Astrocyte of the spinal cord (primary cell): Measurements from ENCODE around the gene MICALL1.

Experiments used
- DNase-seq: peaks from one replicate; pipeline ENCODE4 v3.0.0; 2011; ENCODE audit warnings: low read depth, low spot score
- H3K4me3 ChIP-seq: 2 replicates; pipeline ENCODE4 v1.5.1; 2011; ENCODE audit warnings: low read depth, mild to moderate bottlenecking, low read length, moderate library complexity
- CTCF ChIP-seq: IDR thresholded peaks from 2 replicates; pipeline ENCODE4 v1.5.1; 2012; ENCODE audit warnings: low read depth, mild to moderate bottlenecking, low read length, inconsistent platforms
- in situ Hi-C: cut with HindIII; loops from 2 replicates; pipeline ENCODE4 v1.10.0; 2017; ENCODE audit warnings: low sequenced_read_pairs

The MICALL1 gene

GRCh38 chr22:37983860-37984791, 78.0 kb downstream of the MICALL1 start, which contains the start of gene SOX10:
TSS of gene SOX10 (minus strand) at chr22:37984555. CDS start at chr22:37983784, 771 bp downstream.
- no peak for TF ChIP-seq CTCF
- no peak within 1 kb of the TSS for H3K4me3 ChIP-seq
- in situ Hi-C loops: no loop called here
- DNase-seq: no peak

GRCh38 chr22:37985050-37985585, 79.0 kb downstream of the MICALL1 start:
- DNase-seq: no peak
- in situ Hi-C loops: no loop called here
- H3K4me3 ChIP-seq: no peak overlapping the region
- TF ChIP-seq CTCF: no peak

- in situ Hi-C loops: no loop called here
- no peak overlapping the region for H3K4me3 ChIP-seq
- no peak for TF ChIP-seq CTCF
- no peak for DNase-seq
Observed at GRCh38 chr22:37985751-37986281, 79.7 kb downstream of the MICALL1 start.

GRCh38 chr22:37986371-37986770, 80.3 kb downstream of the MICALL1 start:
- H3K4me3 ChIP-seq: no peak overlapping the region
- no peak for TF ChIP-seq CTCF
- in situ Hi-C loops: no loop called here
- DNase-seq: no peak

GRCh38 chr22:37989146-37990045, 83.3 kb downstream of the MICALL1 start:
- in situ Hi-C loops: no loop called here
- TF ChIP-seq CTCF: no peak
- H3K4me3 ChIP-seq: no peak overlapping the region
- DNase-seq: no peak

- in situ Hi-C loops: no loop called here
- TF ChIP-seq CTCF: no peak
- no peak for DNase-seq
- H3K4me3 ChIP-seq: no peak overlapping the region
Observed at GRCh38 chr22:37990301-37990700, 84.2 kb downstream of the MICALL1 start.
